Panc1 (cell line): ENCODE data around the gene KCNMA1. TPM values are rescaled to one million over a fixed set of nuclear protein-coding genes. Genes with fewer than 3 reads are reported as not detected.

Experiments used
- ATAC-seq: fragments of 200-7000 bp; cut with Tn5 transposase; 2 replicates; pipeline ENCODE4 v1.9.1; 2020; ENCODE audit warnings: mild to moderate bottlenecking, moderate library complexity
- BruUV-seq: library from RNA; stranded (reverse); fragments of 400-500 nt; replicated peaks from 2 replicates; lab custom pipeline; 2021; lab: Mats Ljungman, UMichigan
- CTCF ChIA-PET: fragments of 300-600 bp; sonication (Branson Sonifier 250); formaldehyde crosslinking; loops from one replicate; lab custom pipeline; 2022; ENCODE audit warnings: antibody characterized with exemption; lab: Charles Lee
- POLR2A ChIA-PET: fragments of 300-600 bp; sonication (Branson Sonifier 250); formaldehyde crosslinking; loops from one replicate; lab custom pipeline; 2022; ENCODE audit warnings: antibody characterized with exemption; lab: Charles Lee
- DNase-seq: peaks from one replicate; pipeline ENCODE4 v3.0.0-alpha.2; 2010; ENCODE audit warnings: low read depth, low spot score
- H3K27ac ChIP-seq: 2 replicates; pipeline ENCODE4 v1.5.1; 2011; ENCODE audit warnings: mild to moderate bottlenecking, low read length, inconsistent platforms
- H3K27me3 ChIP-seq: fragments of 200-500 bp; sonication (Bioruptor generic); 2 replicates; pipeline ENCODE4 v1.6.0; 2014; ENCODE audit warnings: low read length, inconsistent platforms; ENCODE audit not compliant: control insufficient read depth, insufficient read depth
- H3K36me3 ChIP-seq: fragments of 200-500 bp; sonication (Bioruptor generic); 2 replicates; pipeline ENCODE4 v1.5.1; 2014; ENCODE audit warnings: inconsistent platforms, mild to moderate bottlenecking, low read length, moderate library complexity; ENCODE audit not compliant: control insufficient read depth, insufficient read depth
- H3K4me1 ChIP-seq: 2 replicates; pipeline ENCODE4 v1.5.1; 2011; ENCODE audit warnings: inconsistent platforms, mild to moderate bottlenecking, low read length, moderate library complexity; ENCODE audit not compliant: control insufficient read depth, insufficient read depth
- H3K4me3 ChIP-seq, 2 experiments: 2 replicates each; pipeline ENCODE4 v1.5.1; 2011 to 2012; ENCODE audit warnings: low read depth in 2 of 2, low read length in 2 of 2, mild to moderate bottlenecking in 2 of 2, inconsistent platforms in 1 of 2, moderate library complexity in 1 of 2
- H3K9me3 ChIP-seq: fragments of 200-500 bp; sonication (Bioruptor generic); 2 replicates; pipeline ENCODE4 v1.5.1; 2014; ENCODE audit warnings: low read depth, mild to moderate bottlenecking, inconsistent platforms, low read length, moderate library complexity; ENCODE audit not compliant: control insufficient read depth, insufficient read depth
- POLR2AphosphoS5 ChIP-seq: IDR thresholded peaks from 2 replicates; pipeline ENCODE4 v1.6.1; 2012; ENCODE audit warnings: mild to moderate bottlenecking, low read depth, low read length, moderate library complexity
- SIN3A ChIP-seq: IDR thresholded peaks from 2 replicates; pipeline ENCODE4 v1.6.1; 2012; ENCODE audit warnings: low read depth, mild to moderate bottlenecking, low read length, moderate library complexity, borderline replicate concordance; ENCODE audit not compliant: insufficient read depth
- TCF7L2 ChIP-seq: IDR thresholded peaks from 2 replicates; pipeline ENCODE4 v1.6.1; 2011; ENCODE audit warnings: mild to moderate bottlenecking, low read depth, low read length, inconsistent platforms
- in situ Hi-C: cut with HindIII; loops from 2 replicates; pipeline ENCODE4 v1.10.0; 2016; ENCODE audit warnings: low sequenced_read_pairs, low pct_unique_long_range_greater_than_20kb
- intact Hi-C: fragments of 100-400 bp; cut with micrococcal nuclease; formaldehyde crosslinking; loops from one replicate; pipeline ENCODE4 v1.10.0; 2022; ENCODE audit not compliant: unreplicated experiment
- total RNA-seq: library from RNA; stranded (reverse); gene quantifications from one replicate; pipeline ENCODE4 v1.2.1, GENCODE V29; 2021; ENCODE audit not compliant: unreplicated experiment
- TF ChIP-seq, protein P1 (sequence below): fragments of 450-650 bp; IDR thresholded peaks from 2 replicates; pipeline ENCODE4 v1.5.1; 2017; ENCODE audit warnings: mild to moderate bottlenecking
- TF ChIP-seq, protein P2 (sequence below), 2 experiments: IDR thresholded peaks; 2 replicates each; pipeline ENCODE4 v1.6.1; 2011 to 2012; ENCODE audit warnings: low read depth in 2 of 2, control low read depth in 1 of 2, low read length in 1 of 2, mild to moderate bottlenecking in 1 of 2, moderate library complexity in 1 of 2; ENCODE audit not compliant: insufficient read depth in 1 of 2

KCNMA1 gene
- total RNA-seq, 1 experiment from 2014 or later = 91.9 TPM

DNA sequence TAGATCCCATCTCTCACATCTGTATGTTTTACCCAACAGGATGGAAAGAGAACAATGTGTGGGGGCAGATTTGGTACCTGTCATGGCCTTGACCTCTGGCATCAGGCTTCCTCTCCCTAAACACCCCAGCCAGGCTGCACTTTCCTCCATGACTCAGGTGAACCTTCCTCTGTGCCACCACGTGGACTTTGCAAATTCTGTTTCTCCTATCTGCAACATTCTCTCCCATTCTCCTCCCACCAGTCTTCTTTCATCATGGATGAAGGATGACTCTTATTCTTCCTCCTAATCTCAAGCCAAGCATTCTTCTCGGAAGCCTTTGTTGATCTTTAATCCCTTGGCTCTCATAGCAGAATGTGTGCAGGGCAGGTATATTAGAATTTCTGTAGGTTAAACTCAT, 355.4 kb downstream of the KCNMA1 start:
- TF ChIP-seq POLR2AphosphoS5 = no peak
- TF ChIP-seq, protein P1, sequence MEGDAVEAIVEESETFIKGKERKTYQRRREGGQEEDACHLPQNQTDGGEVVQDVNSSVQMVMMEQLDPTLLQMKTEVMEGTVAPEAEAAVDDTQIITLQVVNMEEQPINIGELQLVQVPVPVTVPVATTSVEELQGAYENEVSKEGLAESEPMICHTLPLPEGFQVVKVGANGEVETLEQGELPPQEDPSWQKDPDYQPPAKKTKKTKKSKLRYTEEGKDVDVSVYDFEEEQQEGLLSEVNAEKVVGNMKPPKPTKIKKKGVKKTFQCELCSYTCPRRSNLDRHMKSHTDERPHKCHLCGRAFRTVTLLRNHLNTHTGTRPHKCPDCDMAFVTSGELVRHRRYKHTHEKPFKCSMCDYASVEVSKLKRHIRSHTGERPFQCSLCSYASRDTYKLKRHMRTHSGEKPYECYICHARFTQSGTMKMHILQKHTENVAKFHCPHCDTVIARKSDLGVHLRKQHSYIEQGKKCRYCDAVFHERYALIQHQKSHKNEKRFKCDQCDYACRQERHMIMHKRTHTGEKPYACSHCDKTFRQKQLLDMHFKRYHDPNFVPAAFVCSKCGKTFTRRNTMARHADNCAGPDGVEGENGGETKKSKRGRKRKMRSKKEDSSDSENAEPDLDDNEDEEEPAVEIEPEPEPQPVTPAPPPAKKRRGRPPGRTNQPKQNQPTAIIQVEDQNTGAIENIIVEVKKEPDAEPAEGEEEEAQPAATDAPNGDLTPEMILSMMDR = no peak
- no peak for TF ChIP-seq SIN3A
- ChIA-PET POLR2A (no interaction called here), CTCF (no interaction called here)
- ATAC-seq (no peak), DNase-seq (no peak)
- H3K4me1 ChIP-seq = peaks cover 4% of the 10 kb centered on the region
- H3K27me3 ChIP-seq = no peaks in the 10 kb centered on the region
- in situ Hi-C loops = no loop called here
- BruUV-seq = no TSS peak
- H3K36me3 ChIP-seq = no peaks in the 10 kb centered on the region
- H3K9me3 ChIP-seq = peaks cover 4% of the 10 kb centered on the region; the same call in 1 of the 2 replicates
- intact Hi-C loops = no loop called here
- H3K27ac ChIP-seq = no peak overlapping the region
- H3K4me3 ChIP-seq = no peak overlapping the region

DNA sequence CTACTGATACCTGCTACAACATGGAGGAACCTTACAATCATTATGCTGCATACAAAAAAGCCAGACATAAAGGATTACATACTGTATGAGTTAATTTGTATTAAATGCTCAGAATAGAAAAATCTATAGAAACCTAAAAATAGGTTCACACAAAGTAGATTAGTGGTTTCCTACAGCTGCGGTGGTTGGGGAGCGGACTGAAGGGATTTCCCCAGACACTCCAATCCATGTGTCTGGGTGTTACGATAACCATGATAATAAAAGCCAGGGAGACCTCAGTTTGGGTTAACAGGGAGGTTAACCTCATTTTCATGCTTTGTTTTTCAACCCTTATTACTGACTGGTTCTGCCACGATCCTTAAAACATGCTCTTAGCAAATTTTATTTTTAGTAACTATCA, 355.9 kb downstream of the KCNMA1 start:
- no peak for TF ChIP-seq SIN3A
- TF ChIP-seq POLR2AphosphoS5 = no peak
- TF ChIP-seq, protein P1 = no peak
- TF ChIP-seq TCF7L2 = no peak
- TF ChIP-seq, protein P2, sequence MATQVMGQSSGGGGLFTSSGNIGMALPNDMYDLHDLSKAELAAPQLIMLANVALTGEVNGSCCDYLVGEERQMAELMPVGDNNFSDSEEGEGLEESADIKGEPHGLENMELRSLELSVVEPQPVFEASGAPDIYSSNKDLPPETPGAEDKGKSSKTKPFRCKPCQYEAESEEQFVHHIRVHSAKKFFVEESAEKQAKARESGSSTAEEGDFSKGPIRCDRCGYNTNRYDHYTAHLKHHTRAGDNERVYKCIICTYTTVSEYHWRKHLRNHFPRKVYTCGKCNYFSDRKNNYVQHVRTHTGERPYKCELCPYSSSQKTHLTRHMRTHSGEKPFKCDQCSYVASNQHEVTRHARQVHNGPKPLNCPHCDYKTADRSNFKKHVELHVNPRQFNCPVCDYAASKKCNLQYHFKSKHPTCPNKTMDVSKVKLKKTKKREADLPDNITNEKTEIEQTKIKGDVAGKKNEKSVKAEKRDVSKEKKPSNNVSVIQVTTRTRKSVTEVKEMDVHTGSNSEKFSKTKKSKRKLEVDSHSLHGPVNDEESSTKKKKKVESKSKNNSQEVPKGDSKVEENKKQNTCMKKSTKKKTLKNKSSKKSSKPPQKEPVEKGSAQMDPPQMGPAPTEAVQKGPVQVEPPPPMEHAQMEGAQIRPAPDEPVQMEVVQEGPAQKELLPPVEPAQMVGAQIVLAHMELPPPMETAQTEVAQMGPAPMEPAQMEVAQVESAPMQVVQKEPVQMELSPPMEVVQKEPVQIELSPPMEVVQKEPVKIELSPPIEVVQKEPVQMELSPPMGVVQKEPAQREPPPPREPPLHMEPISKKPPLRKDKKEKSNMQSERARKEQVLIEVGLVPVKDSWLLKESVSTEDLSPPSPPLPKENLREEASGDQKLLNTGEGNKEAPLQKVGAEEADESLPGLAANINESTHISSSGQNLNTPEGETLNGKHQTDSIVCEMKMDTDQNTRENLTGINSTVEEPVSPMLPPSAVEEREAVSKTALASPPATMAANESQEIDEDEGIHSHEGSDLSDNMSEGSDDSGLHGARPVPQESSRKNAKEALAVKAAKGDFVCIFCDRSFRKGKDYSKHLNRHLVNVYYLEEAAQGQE (IDR thresholded peaks at IDR 0.05; ENCODE audit: insufficient read depth in 1 of 2, low read depth in 2 of 2, low read length in 1 of 2) = no peak
- ChIA-PET POLR2A (no interaction called here), CTCF (no interaction called here)
- intact Hi-C loops = no loop called here
- in situ Hi-C loops = no loop called here
- DNase-seq (no peak), ATAC-seq (no peak)
- H3K4me1 ChIP-seq = no peaks in the 10 kb centered on the region
- no peak overlapping the region for H3K4me3 ChIP-seq
- no peaks in the 10 kb centered on the region for H3K36me3 ChIP-seq
- peaks cover 4% of the 10 kb centered on the region; the same call in 1 of the 2 replicates for H3K9me3 ChIP-seq
- no TSS peak for BruUV-seq
- no peak overlapping the region for H3K27ac ChIP-seq
- no peaks in the 10 kb centered on the region for H3K27me3 ChIP-seq
